NCI-H1105 (cell line): ENCODE results near the gene GARNL3.
A peak's percentile ranks its signal among the peaks of the same experiment; 100 is the strongest.

ENCODE experiments used
- DNase-seq: peaks from one replicate; lab custom pipeline; 2025; lab: John Stamatoyannopoulos, UW

GARNL3 gene

GRCh38 chr9:127279717-127280285 is 15.2 kb downstream of the GARNL3 start:
- DNase-seq = no peak

GRCh38 chr9:127280880-127281660 is 16.5 kb downstream of the GARNL3 start:
- DNase-seq = no peak

GRCh38 chr9:127281891-127282290 is 17.3 kb downstream of the GARNL3 start:
- no peak for DNase-seq

- no peak for DNase-seq
Observed at GRCh38 chr9:127282611-127283010, 18.0 kb downstream of the GARNL3 start.

GRCh38 chr9:127283135-127283534 is 18.6 kb downstream of the GARNL3 start:
- no peak for DNase-seq

GRCh38 chr9:127283917-127284497 is 19.4 kb downstream of the GARNL3 start:
- DNase-seq = no peak

GRCh38 chr9:127285965-127286364 is 21.4 kb downstream of the GARNL3 start:
- no peak for DNase-seq

- DNase-seq = no peak
Observed at GRCh38 chr9:127290561-127291065, 26.0 kb downstream of the GARNL3 start.

GRCh38 chr9:127291246-127291778 is 26.7 kb downstream of the GARNL3 start:
- DNase-seq = no peak

- DNase-seq = no peak
Observed at GRCh38 chr9:127292415-127292814, 27.8 kb downstream of the GARNL3 start.

GRCh38 chr9:127293328-127293727 is 28.8 kb downstream of the GARNL3 start:
- DNase-seq = no peak

GRCh38 chr9:127293767-127294166 is 29.2 kb downstream of the GARNL3 start:
- no peak for DNase-seq

GRCh38 chr9:127295005-127295404 is 30.4 kb downstream of the GARNL3 start:
- no peak for DNase-seq

- DNase-seq = no peak
Observed at GRCh38 chr9:127300886-127301447, 36.4 kb downstream of the GARNL3 start.

- no peak for DNase-seq
Observed at GRCh38 chr9:127303830-127304229, 39.3 kb downstream of the GARNL3 start.

- DNase-seq = no peak
Observed at GRCh38 chr9:127305206-127305837, 40.7 kb downstream of the GARNL3 start.

- no peak for DNase-seq
Observed at GRCh38 chr9:127305838-127306226, 41.3 kb downstream of the GARNL3 start.

GRCh38 chr9:127307802-127308201 is 43.2 kb downstream of the GARNL3 start:
- DNase-seq = no peak

GRCh38 chr9:127308652-127309434 is 44.3 kb downstream of the GARNL3 start:
- no peak for DNase-seq

GRCh38 chr9:127309715-127310114 is 45.1 kb downstream of the GARNL3 start:
- DNase-seq = no peak

- DNase-seq = peak; percentile 48
Observed at GRCh38 chr9:127311239-127311741, 46.7 kb downstream of the GARNL3 start.
